K562 (cell line): ENCODE measurements around the gene KDM4C. TPM values are rescaled to one million over a fixed set of nuclear protein-coding genes. Genes with fewer than 3 reads are reported as not detected.

Source experiments
- ATAC-seq: fragments of 200-7000 bp; cut with Tn5 transposase; 3 replicates; pipeline ENCODE4 v1.9.1; 2020; ENCODE audit warnings: moderate library complexity
- BruUV-seq: library from RNA; stranded (reverse); fragments of 400-500 nt; replicated peaks from 2 replicates; lab custom pipeline; 2021; lab: Mats Ljungman, UMichigan
- CTCF ChIA-PET: fragments of 300-600 bp; formaldehyde crosslinking; extraction: SDS; loops from one replicate; lab custom pipeline; 2021; ENCODE audit warnings: low intra/inter-chr PET ratio; lab: Yijun Ruan, JAX
- POLR2A ChIA-PET: fragments of 300-600, 350-650 bp; sonication (Branson Sonifier 250); formaldehyde crosslinking; extraction: SDS; loops from one replicate; lab custom pipeline; 2021; ENCODE audit warnings: antibody characterized with exemption, inconsistent platforms; lab: Yijun Ruan, JAX
- DNase-seq, 4 experiments: peaks; one replicate each; pipeline versions ENCODE4 v3.0.0 to v3.0.0-alpha.2; 2011 to 2018; ENCODE audit warnings: low spot score in 3 of 4, mixed read lengths in 3 of 4; ENCODE audit errors: extremely low read depth in 1 of 4
- FAIRE-seq: peaks from 2 replicates; lab custom pipeline; 2011; peaks lifted over from hg19 to GRCh38; lab: Jason Lieb, UNC
- H2AFZ ChIP-seq: 2 replicates; pipeline ENCODE4 v1.6.0; 2011; ENCODE audit warnings: low read depth, low read length, control low read depth, inconsistent platforms
- H3K27ac ChIP-seq: fragments of 200-600 bp; 3 replicates; pipeline ENCODE4 v1.8.0; 2011; ENCODE audit warnings: low read depth, mild to moderate bottlenecking, control low read depth, inconsistent platforms, low read length, moderate library complexity, mixed read lengths; ENCODE audit errors: extremely low read depth
- H3K27me3 ChIP-seq, 2 experiments: fragments of 300-600 bp in 1 of 2; 2 replicates in 1 of 2; 3 replicates in 1 of 2; pipeline versions ENCODE4 v1.6.0 to v1.8.0; 2011; ENCODE audit warnings: inconsistent platforms in 2 of 2, low read length in 2 of 2, mild to moderate bottlenecking in 1 of 2, mixed read lengths in 1 of 2, moderate library complexity in 1 of 2; ENCODE audit not compliant: control insufficient read depth in 2 of 2, insufficient read depth in 2 of 2
- H3K36me3 ChIP-seq: fragments of 300-600 bp; 3 replicates; pipeline ENCODE4 v1.8.0; 2011; ENCODE audit warnings: mild to moderate bottlenecking, low read length, inconsistent platforms; ENCODE audit not compliant: control insufficient read depth, insufficient read depth
- H3K4me1 ChIP-seq, 2 experiments: fragments of 200-600 bp in 1 of 2; replicated peaks in 1 of 2; 2 replicates in 1 of 2; 3 replicates in 1 of 2; pipeline versions ENCODE4 v1.5.1 to v1.8.0; 2011; ENCODE audit warnings: inconsistent platforms in 2 of 2, low read length in 2 of 2, mild to moderate bottlenecking in 1 of 2, mixed read lengths in 1 of 2, moderate library complexity in 1 of 2; ENCODE audit not compliant: control insufficient read depth in 2 of 2, insufficient read depth in 2 of 2
- H3K4me2 ChIP-seq: 2 replicates; pipeline ENCODE4 v1.6.1; 2011; ENCODE audit warnings: low read length, control low read depth, inconsistent platforms, mixed read lengths; ENCODE audit not compliant: insufficient read depth
- H3K4me3 ChIP-seq: fragments of 200-600 bp; sonication (generic), shearing (Covaris generic); 2 replicates; pipeline ENCODE4 v1.5.1; 2016; ENCODE audit warnings: control low read depth, inconsistent platforms
- H3K79me2 ChIP-seq: fragments of 200-600 bp; 3 replicates; pipeline ENCODE4 v1.8.0; 2011; ENCODE audit warnings: low read length, inconsistent platforms; ENCODE audit not compliant: control insufficient read depth, insufficient read depth
- H3K9ac ChIP-seq, 2 experiments: 2 replicates each; pipeline versions ENCODE4 v1.6.0 to v1.6.1; 2011; ENCODE audit warnings: low read depth in 2 of 2, low read length in 2 of 2, control low read depth in 1 of 2, inconsistent platforms in 1 of 2, mild to moderate bottlenecking in 1 of 2, mixed read lengths in 1 of 2; ENCODE audit not compliant: insufficient read depth in 1 of 2
- H3K9me1 ChIP-seq: one replicate; pipeline ENCODE4 v1.6.0; 2011; ENCODE audit warnings: inconsistent platforms, mild to moderate bottlenecking, low read length, moderate library complexity; ENCODE audit not compliant: control insufficient read depth, insufficient read depth
- H3K9me3 ChIP-seq: replicated peaks from 2 replicates; pipeline ENCODE4 v1.5.1; 2011; ENCODE audit warnings: low read depth, low read length, inconsistent platforms; ENCODE audit not compliant: control insufficient read depth, insufficient read depth
- H4K20me1 ChIP-seq: replicated peaks from 2 replicates; pipeline ENCODE4 v1.6.1; 2011; ENCODE audit warnings: low read length, inconsistent platforms, mixed read lengths; ENCODE audit not compliant: control insufficient read depth, insufficient read depth
- DMBX1 ChIP-seq: fragments of 250-450 bp; sonication (Bioruptor Pico); IDR thresholded peaks from 2 replicates; pipeline ENCODE4 v1.8.0; 2022; ENCODE audit warnings: inconsistent platforms, mild to moderate bottlenecking, moderate library complexity, borderline replicate concordance
- ETS2 ChIP-seq: IDR thresholded peaks from 2 replicates; pipeline ENCODE4 v1.6.1; 2016; ENCODE audit warnings: borderline replicate concordance, missing genetic modification characterization, mild to moderate bottlenecking, moderate library complexity, missing compliant biosample characterization; ENCODE audit not compliant: poor library complexity, severe bottlenecking
- TCF3 ChIP-seq: sonication (generic); formaldehyde crosslinking; IDR thresholded peaks from 2 replicates; pipeline ENCODE4 v1.4.0; 2020; ENCODE audit warnings: mild to moderate bottlenecking, missing genetic modification reagents
- TFAP4 ChIP-seq: sonication (generic); formaldehyde crosslinking; IDR thresholded peaks from 2 replicates; pipeline ENCODE4 v1.8.0; 2022; ENCODE audit warnings: missing genetic modification reagents, mild to moderate bottlenecking, moderate library complexity, borderline replicate concordance
- XRCC3 ChIP-seq: fragments of 450-650 bp; IDR thresholded peaks from 2 replicates; pipeline ENCODE4 v1.6.1; 2017; ENCODE audit warnings: mild to moderate bottlenecking, moderate library complexity
- ZNF589 ChIP-seq: fragments of 200-800 bp; sonication (Bioruptor generic); IDR thresholded peaks from 2 replicates; pipeline ENCODE4 v1.6.1; 2016; ENCODE audit warnings: low read depth, missing genetic modification characterization, missing compliant biosample characterization
- WGBS: fragments of 100-300 bp; shearing (Covaris generic); methylation state at CpG from one replicate; pipeline ENCODE4 v1.1.6; 2016; ENCODE audit warnings: low coverage, mixed read lengths; ENCODE audit not compliant: insufficient coverage; ENCODE audit errors: missing lambda C conversion rate; 5-methylcytosine and 5-hydroxymethylcytosine counted together
- in situ Hi-C: fragments of 300-500 bp; cut with MboI; formaldehyde crosslinking; loops from 4 replicates; pipeline ENCODE4 v1.15.0; 2018; ENCODE audit warnings: inconsistent platforms, mixed read lengths
- intact Hi-C: fragments of 100-400 bp; cut with micrococcal nuclease; formaldehyde crosslinking; loops from 2 replicates; pipeline ENCODE4 v1.14.2; 2022
- polyA plus RNA-seq, 8 experiments: library from polyadenylated mRNA; depleted of rRNA in 4 of 8; stranded (reverse) in 5 of 8; unstranded in 3 of 8; fragments of >200 nt; fragmentation: Nextera tagmentation in 2 of 8; fragmentation: Illumina TruSeq in 1 of 8; extraction: Ambion mirVana in 2 of 8; extraction: Trizol in 1 of 8; gene quantifications; 2 replicates each; pipeline versions ENCODE4 v1.2.1 to v1.2.3, GENCODE V29; 2011 to 2014; ENCODE audit warnings: inconsistent platforms in 1 of 8, missing spikeins in 1 of 8
- total RNA-seq, 7 experiments: library from RNA; depleted of rRNA in 6 of 7; stranded (reverse); fragments of >200 nt in 6 of 7; fragmentation: Illumina TruSeq in 2 of 7; extraction: Trizol in 2 of 7; gene quantifications; 2 replicates each; pipeline versions ENCODE4 v1.2.1 to v1.2.3, GENCODE V29; 2011 to 2021; ENCODE audit warnings: low replicate concordance in 1 of 7
- TF ChIP-seq, protein P1 (sequence below): sonication (generic); formaldehyde crosslinking; IDR thresholded peaks from 2 replicates; pipeline ENCODE4 v1.8.0; 2022; ENCODE audit warnings: mild to moderate bottlenecking, missing genetic modification reagents

The KDM4C gene
- total and polyA plus RNA-seq, 9 of the 15 experiments (the other 6 are each of a cell fraction or from before 2014, with no cell fraction given): 5.4 to 17.0 (median 12.6) TPM

DNA sequence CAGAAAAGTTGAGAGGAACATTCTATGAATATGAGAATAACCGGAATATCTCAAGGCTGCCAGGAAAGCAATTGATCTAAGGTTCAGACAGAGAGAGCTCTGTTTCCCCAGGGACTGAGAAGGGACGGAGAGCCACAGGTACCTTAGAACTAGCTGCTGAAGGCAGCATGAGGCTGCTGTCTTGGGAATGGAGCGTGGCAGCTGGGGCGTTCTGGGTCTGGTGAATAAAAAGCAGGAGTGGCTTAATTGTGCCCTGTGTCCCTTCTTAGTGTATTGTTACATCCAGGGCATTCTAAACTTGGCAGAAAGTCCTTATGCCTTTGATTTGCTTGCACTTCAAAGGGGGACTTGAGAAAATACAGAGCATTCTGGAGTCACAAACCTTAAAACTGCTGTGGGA, 434.5 kb downstream of the KDM4C start:
- no peak overlapping the region for H2AFZ ChIP-seq
- no peak overlapping the region for H3K4me3 ChIP-seq
- no peaks in the 10 kb centered on the region for H3K9me1 ChIP-seq
- no peak overlapping the region for H3K27ac ChIP-seq
- H3K9me3 ChIP-seq: 0 out of 2 replicates have a peak, but pooled peaks cover 1% of the 10 kb centered on the region
- H3K4me1 ChIP-seq: no peaks in the 10 kb centered on the region
- H4K20me1 ChIP-seq: no peaks in the 10 kb centered on the region
- POLR2A ChIA-PET: no interaction called here
- H3K27me3 ChIP-seq: no peaks in the 10 kb centered on the region
- in situ Hi-C loops: loop anchor here (25.0 kb wide), 1 partner anchor 280 kb away; no protein-coding TSS in a partner anchor
- H3K4me2 ChIP-seq: no peak overlapping the region
- DNase-seq: no peak
- TF ChIP-seq, protein P1, sequence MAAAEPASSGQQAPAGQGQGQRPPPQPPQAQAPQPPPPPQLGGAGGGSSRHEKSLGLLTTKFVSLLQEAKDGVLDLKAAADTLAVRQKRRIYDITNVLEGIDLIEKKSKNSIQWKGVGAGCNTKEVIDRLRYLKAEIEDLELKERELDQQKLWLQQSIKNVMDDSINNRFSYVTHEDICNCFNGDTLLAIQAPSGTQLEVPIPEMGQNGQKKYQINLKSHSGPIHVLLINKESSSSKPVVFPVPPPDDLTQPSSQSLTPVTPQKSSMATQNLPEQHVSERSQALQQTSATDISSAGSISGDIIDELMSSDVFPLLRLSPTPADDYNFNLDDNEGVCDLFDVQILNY (CRISPR knock-in tag): no peak
- TF ChIP-seq ETS2 (no peak), TFAP4 (CRISPR knock-in tag) (no peak), XRCC3 (no peak), TCF3 (CRISPR knock-in tag) (no peak), DMBX1 (CRISPR knock-in tag) (no peak), ZNF589 (no peak)
- TF ChIP-seq, all 486 proteins: peak for 0
- no peak for ATAC-seq
- no TSS peak for BruUV-seq
- 0% methylated on average over 3 of the region's 4 CpGs for WGBS
- no peaks in the 10 kb centered on the region for H3K79me2 ChIP-seq
- CTCF ChIA-PET: no interaction called here
- no peaks in the 10 kb centered on the region for H3K36me3 ChIP-seq
- intact Hi-C loops: no loop called here
- H3K9ac ChIP-seq: no peak overlapping the region
- FAIRE-seq: no peak
